HAP-1 (cell line): ENCODE measurements around the gene FARS2.

Experiments used
- DNase-seq, 2 experiments: peaks; one replicate each; pipeline ENCODE4 v3.0.0-alpha.2; 2016 to 2020; ENCODE audit warnings: low spot score in 2 of 2
- H3K27me3 ChIP-seq: fragments of 250-450 bp; sonication (Bioruptor Pico); 2 replicates; pipeline ENCODE4 v1.5.1; 2020; ENCODE audit warnings: low read depth, mild to moderate bottlenecking, moderate library complexity
- H3K36me3 ChIP-seq: fragments of 250-450 bp; sonication (Bioruptor Pico); replicated peaks from 2 replicates; pipeline ENCODE4 v1.5.1; 2020; ENCODE audit warnings: mild to moderate bottlenecking
- H3K4me1 ChIP-seq: fragments of 250-450 bp; sonication (Bioruptor Pico); 2 replicates; pipeline ENCODE4 v1.5.1; 2020; ENCODE audit warnings: mild to moderate bottlenecking
- H3K4me3 ChIP-seq: fragments of 250-450 bp; sonication (Bioruptor Pico); 2 replicates; pipeline ENCODE4 v1.5.1; 2020; ENCODE audit warnings: mild to moderate bottlenecking, moderate library complexity
- H3K9me3 ChIP-seq: fragments of 250-450 bp; sonication (Bioruptor Pico); 2 replicates; pipeline ENCODE4 v1.5.1; 2020; ENCODE audit warnings: mild to moderate bottlenecking, moderate library complexity
- in situ Hi-C: fragments of 300-500 bp; cut with MboI; formaldehyde crosslinking; loops from 3 replicates; pipeline ENCODE4 v1.14.3; 2020; ENCODE audit warnings: low sequenced_read_pairs, inconsistent platforms, mixed read lengths

The FARS2 gene

DNA sequence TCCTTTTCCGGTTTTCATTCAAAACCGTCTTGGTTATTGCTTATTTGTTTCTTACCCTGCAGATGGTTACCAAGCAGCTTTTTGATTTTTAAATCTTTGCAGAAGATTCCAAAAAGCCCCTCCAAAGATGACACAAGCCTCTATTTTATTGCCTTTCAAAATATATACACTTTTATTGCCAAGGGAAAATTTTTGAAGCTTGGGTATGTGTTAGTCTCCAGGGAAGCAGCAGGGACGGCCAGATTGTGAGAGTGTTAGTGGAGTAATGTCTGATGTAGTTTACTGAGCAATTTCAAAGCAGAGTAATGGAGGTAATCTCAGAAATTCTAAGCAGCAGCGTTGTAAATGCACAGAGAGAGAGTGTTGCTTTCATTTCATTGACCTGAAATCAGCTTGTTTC, 193.8 kb downstream of the FARS2 start:
- H3K4me1 ChIP-seq: no peaks in the 10 kb centered on the region
- in situ Hi-C loops: no loop called here
- no peaks in the 10 kb centered on the region for H3K27me3 ChIP-seq
- DNase-seq: no peak
- H3K36me3 ChIP-seq: no peaks in the 10 kb centered on the region
- H3K9me3 ChIP-seq: no peaks in the 10 kb centered on the region
- no peak overlapping the region for H3K4me3 ChIP-seq

DNA sequence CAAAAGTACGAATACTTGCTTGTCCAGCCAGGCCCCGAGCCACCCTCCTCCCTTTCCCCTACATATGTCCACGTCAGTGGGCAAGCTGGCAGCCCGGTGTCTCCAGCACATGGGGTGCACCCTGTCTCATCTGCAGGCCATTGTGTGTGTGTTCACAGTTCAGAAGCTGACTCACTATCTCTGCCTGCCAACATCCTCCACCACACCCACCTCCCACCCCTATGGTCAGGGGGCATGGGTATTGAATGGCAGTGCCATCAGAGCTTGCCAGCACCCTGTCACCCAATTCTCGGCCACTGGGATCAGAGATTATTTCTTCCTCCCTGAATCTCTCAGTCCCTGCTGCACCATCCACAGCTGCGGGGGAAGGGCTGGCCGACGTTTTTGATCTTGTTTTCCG, 195.7 kb downstream of the FARS2 start:
- DNase-seq: no peak
- Histone ChIP-seq H3K36me3 (no peaks in the 10 kb centered on the region), H3K4me3 (no peak overlapping the region), H3K27me3 (no peaks in the 10 kb centered on the region), H3K9me3 (no peaks in the 10 kb centered on the region), H3K4me1 (peaks cover 3% of the 10 kb centered on the region; the same call in 1 of the 2 replicates)
- in situ Hi-C loops: no loop called here

DNA sequence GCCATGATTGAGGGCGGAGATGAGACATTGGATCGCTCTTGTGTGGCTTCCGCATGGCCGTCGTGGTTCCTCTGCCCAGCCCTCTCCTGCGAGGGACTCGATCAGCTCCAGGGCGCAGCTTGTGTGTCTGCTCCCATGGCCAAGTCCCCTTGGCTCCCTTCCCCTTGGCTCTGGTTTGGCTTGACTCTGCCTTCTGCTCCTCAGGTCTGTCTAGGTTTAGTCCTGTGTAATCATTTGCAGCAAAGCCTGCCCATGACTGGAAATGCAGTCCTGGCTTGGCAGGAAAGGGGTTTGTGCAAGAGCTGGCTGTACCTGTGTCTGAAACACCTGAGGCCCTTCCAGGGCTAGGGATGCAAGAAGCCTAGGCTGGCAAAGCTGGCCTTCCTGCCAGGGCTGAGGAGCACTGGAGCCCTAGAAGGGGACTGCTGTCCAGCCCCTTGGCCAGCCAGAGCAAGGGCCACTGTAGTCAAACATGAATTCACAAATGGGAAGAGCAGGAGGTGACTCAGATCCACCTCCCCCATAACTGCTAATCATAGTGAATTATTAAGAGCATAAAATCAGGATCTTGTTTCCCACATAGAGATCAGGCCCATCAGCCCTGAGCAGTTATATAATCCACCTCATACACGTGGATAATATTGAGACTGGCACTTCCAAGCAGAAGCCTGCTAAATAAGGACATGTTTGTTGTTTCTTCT, 196.8 kb downstream of the FARS2 start:
- no peak for DNase-seq
- no peaks in the 10 kb centered on the region for H3K9me3 ChIP-seq
- H3K27me3 ChIP-seq: no peaks in the 10 kb centered on the region
- H3K4me3 ChIP-seq: no peak overlapping the region
- in situ Hi-C loops: no loop called here
- peaks cover 10% of the 10 kb centered on the region for H3K4me1 ChIP-seq
- no peaks in the 10 kb centered on the region for H3K36me3 ChIP-seq

DNA sequence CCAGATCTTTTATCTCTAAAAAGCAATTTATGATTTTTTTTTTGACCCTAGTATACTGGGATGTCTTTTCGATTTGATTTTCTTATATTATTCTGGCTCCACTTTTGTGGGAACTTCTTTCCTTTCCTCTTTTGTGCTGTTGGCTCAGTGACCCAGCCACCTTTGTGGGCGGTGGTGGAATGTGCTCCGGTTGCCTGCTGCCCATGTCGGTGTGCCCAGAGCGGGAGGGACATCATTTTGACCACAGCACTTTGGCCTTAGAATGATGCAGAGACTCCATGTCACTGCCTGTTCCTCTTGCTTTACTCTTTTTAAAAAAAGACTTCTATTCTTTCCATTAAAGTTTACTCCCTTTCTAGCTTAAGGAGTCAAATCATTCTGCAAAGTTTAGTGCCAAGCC, 198.0 kb downstream of the FARS2 start:
- H3K9me3 ChIP-seq: no peaks in the 10 kb centered on the region
- in situ Hi-C loops: no loop called here
- no peak for DNase-seq
- H3K27me3 ChIP-seq: no peaks in the 10 kb centered on the region
- H3K4me3 ChIP-seq: no peak overlapping the region
- H3K4me1 ChIP-seq: peaks cover 21% of the 10 kb centered on the region
- H3K36me3 ChIP-seq: no peaks in the 10 kb centered on the region; the same call in 1 of the 2 replicates

DNA sequence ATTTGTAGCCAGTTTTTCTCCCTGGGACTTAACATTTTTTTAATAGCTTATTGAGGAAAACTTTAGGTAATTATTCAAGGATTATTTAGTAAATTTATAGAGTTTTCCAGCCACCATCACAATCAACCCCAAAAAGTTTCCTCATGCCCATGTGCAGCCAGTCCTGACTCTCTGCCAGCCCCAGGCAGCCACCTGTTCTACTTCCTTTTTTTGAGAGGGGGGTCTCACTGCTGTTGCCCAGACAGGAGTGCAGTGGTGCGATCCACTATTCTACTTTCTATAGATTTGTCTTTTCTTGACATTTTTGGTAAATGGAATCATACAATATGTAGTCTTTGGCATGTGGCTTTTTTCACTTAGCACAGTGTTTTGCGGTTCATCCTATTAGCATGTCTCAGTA, 200.1 kb downstream of the FARS2 start:
- Histone ChIP-seq H3K27me3 (no peaks in the 10 kb centered on the region), H3K9me3 (no peaks in the 10 kb centered on the region), H3K36me3 (no peaks in the 10 kb centered on the region; the same call in 1 of the 2 replicates), H3K4me1 (peaks cover 23% of the 10 kb centered on the region), H3K4me3 (no peak overlapping the region)
- in situ Hi-C loops: no loop called here
- no peak for DNase-seq

DNA sequence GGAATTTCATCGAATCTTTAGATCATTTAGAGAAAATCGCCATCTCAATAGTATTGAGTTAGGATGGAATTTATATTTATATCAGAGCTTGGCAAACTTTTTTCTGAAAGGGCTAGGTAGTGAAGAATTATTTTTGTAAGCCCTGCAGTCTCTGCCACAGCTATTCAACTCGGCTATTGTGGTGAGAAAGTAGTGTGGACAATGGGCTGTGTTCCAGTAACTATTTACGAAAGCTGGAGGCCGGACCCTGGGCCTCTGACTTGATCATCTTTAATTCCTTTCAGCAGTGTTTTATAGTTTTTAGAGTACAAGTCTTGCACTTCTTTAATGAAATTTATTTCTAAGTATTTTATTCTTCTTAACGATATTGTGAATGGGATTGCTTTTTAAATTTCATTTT, 201.5 kb downstream of the FARS2 start:
- no peaks in the 10 kb centered on the region for H3K9me3 ChIP-seq
- peaks cover 26% of the 10 kb centered on the region for H3K4me1 ChIP-seq
- no peaks in the 10 kb centered on the region; the same call in 1 of the 2 replicates for H3K36me3 ChIP-seq
- no peak overlapping the region for H3K4me3 ChIP-seq
- in situ Hi-C loops: no loop called here
- H3K27me3 ChIP-seq: no peaks in the 10 kb centered on the region
- peak; percentile 52 to 60 for DNase-seq

DNA sequence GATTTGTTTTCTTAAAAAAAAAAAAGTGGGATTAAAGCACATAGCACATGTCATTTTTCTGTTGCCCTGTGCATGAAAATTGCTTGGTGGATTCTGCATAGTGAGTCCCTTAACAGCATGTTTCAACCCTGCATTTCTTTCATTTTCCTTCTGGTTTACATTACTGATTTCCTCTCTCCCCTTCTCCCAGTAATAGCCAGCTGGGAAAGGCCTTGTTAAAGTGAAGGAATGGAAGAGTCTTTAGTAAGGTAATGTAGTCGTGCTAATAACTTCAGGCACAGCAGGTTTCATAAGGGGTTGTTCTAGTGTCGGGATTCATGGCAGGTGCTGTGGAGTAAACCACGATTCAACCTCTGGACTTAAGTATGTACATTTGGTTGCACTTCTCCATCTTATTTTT, 202.4 kb downstream of the FARS2 start:
- H3K4me1 ChIP-seq: peaks cover 31% of the 10 kb centered on the region
- H3K4me3 ChIP-seq: no peak overlapping the region
- H3K27me3 ChIP-seq: no peaks in the 10 kb centered on the region
- in situ Hi-C loops: no loop called here
- no peaks in the 10 kb centered on the region for H3K9me3 ChIP-seq
- H3K36me3 ChIP-seq: no peaks in the 10 kb centered on the region; the same call in 1 of the 2 replicates
- peak in 1 of 2 experiments; percentile 16 for DNase-seq

DNA sequence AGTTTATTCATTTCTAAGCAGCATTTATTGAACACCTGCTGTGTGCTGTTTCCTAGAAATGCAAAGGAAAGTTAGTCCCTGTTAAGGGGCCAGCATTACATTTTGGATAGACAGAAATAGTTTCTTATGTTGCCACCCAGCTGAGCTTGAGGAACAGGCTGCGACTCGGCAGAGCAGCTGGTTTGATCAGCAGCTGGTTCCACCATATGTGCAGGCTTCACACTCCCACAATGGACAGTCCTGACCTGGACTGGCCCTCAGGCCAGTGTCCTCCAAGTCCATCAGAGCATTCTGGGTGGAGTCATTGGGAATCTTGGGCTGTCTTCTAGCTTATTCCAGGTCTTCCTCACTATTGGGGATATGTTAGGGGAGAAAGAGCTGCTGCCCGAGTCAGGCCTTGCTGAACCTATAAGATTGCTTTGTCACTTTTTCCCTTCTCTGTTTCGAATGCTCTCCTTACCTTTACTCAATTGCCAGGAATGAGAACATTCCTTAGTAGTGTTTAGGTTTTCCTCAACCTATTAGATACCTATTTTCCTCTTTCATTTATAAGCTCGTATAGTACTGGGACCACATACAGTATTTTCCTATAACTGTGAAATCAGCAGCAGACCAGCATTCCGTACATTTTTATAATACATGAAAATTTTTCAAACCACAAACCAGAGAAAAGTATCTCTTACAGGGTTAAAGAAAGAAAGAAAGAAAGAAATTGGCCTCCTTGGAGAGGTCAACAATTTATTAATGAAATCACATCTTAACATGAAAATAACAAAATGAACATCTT, 203.0 kb downstream of the FARS2 start:
- Histone ChIP-seq H3K4me3 (no peak overlapping the region), H3K4me1 (peaks cover 37% of the 10 kb centered on the region), H3K9me3 (no peaks in the 10 kb centered on the region), H3K36me3 (no peaks in the 10 kb centered on the region; the same call in 1 of the 2 replicates), H3K27me3 (no peaks in the 10 kb centered on the region)
- in situ Hi-C loops: no loop called here
- DNase-seq: no peak

DNA sequence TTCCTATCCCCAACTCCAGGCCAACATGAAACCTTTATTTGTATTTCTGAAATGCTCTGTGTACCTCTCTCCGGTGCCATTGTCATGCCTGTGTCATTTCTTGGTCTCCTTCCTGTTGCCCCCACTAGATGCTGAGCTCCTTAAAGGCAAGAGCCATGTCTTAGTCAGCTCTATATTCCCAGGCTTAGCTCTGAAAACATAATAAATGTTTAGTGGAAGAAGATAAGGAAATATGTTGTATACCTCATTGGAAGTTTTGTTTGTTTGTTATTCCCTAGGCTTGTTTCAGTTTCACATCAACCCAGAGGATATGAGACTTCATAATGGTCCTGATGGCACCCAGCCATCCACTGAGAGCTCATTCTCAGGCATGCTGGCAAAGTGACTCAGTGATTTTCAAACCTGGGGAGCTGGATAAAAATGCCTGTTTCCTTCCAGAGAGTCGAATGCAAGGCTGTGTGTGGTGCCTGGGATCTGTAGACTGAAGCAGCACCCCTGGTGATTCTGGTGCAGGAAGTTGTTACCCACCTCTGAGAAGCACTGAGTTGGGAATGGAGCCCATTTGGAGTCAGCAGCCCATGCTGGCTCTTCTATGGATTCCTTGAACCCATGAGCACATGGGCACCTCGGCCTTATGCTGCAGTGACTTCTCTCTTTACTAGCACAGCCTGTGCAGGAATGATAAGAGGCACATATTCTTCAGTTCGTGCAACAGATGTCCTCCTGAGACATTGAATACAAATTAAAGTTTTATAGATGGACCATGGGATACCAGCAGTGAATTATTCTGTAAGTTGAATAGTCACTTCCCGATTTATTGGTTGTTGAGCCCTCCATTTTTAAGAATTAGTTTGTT, 205.2 kb downstream of the FARS2 start:
- Histone ChIP-seq H3K9me3 (no peaks in the 10 kb centered on the region), H3K36me3 (no peaks in the 10 kb centered on the region; the same call in 1 of the 2 replicates), H3K4me1 (peaks cover 48% of the 10 kb centered on the region), H3K4me3 (no peak overlapping the region), H3K27me3 (no peaks in the 10 kb centered on the region)
- in situ Hi-C loops: no loop called here
- no peak for DNase-seq

DNA sequence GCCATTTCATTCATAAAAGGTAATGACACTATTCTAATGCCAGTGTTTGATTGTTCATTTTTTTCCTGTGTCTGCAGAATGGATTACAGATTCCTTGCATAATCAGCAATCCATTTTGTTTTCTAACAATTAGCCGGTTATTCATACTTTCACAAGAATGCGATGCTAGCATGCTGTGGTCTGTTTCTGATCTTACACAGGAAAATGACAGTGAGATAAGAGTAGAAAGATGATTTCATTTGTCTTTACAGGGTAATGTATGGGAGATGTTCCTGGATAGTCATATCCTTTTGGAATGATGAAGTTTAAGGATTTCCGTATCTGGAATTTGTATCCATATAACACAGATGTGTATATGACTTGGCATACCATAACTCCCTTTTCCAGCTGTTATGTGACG, 207.3 kb downstream of the FARS2 start:
- peak in 1 of 2 experiments; percentile 16 for DNase-seq
- Histone ChIP-seq H3K9me3 (no peaks in the 10 kb centered on the region), H3K4me3 (no peak overlapping the region), H3K27me3 (no peaks in the 10 kb centered on the region), H3K4me1 (peaks cover 49% of the 10 kb centered on the region), H3K36me3 (no peaks in the 10 kb centered on the region; the same call in 1 of the 2 replicates)
- in situ Hi-C loops: no loop called here

DNA sequence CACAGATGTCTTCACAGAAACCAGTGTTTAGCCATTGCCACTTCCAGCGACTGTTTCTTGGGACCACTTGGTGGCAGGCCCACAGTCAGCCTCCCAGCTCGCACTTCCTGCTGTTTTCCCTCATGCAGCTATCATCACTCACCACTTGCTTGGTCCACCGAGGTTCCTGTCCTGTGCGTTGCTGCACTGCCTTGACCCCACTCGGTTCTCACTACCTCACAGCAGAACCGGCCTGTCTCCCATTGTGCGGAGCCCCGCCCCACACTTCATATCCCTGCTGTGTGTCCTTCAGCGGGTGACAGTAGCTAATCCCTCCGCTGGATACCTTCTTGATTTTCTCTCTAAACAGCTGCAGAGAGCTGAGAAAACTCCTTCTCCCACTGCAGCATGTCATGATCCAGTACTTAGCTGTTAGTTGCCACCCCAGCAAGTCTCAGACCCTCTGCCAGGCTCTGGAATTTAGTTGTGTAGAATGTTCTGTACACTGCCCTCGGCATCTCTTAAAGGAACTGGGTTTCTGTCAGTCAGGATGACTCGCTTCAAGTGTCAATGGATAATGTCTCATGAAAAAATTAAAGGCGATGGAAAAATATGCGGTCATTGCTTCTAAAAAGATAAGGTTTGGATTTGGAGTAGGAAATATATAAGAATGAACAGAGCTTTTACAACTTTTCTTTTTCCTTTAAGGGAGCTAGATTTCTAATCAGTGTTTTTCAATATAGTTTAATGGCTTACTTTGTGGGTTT, 208.0 kb downstream of the FARS2 start:
- peak; percentile 35 to 60 for DNase-seq
- Histone ChIP-seq H3K9me3 (no peaks in the 10 kb centered on the region), H3K27me3 (no peaks in the 10 kb centered on the region), H3K36me3 (no peaks in the 10 kb centered on the region), H3K4me1 (peaks cover 42% of the 10 kb centered on the region), H3K4me3 (no peak overlapping the region)
- in situ Hi-C loops: no loop called here

DNA sequence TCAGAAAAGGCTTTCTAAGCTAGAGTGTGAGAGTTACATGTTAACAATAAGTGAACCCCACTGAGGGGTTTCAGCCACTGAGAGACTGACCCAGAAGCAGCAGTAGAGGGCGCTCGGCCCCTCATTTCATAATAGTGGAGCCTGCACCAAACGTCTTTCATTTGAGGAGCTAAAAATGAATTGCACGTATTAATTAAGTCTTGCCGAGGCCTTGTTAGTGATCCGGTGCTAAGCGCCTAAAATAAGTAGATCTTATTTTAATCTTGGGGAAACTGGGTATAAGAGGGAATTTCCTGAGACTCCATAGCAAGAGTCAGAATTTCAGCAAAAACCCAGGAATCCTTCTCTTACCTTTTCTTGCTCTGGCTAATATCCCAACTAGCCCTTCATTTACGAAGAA, 209.7 kb downstream of the FARS2 start:
- Histone ChIP-seq H3K4me3 (no peak overlapping the region), H3K4me1 (peaks cover 39% of the 10 kb centered on the region), H3K36me3 (no peaks in the 10 kb centered on the region), H3K9me3 (no peaks in the 10 kb centered on the region), H3K27me3 (no peaks in the 10 kb centered on the region)
- in situ Hi-C loops: no loop called here
- peak; percentile 56 to 78 for DNase-seq
